Hematopoietic multipotent progenitor cell treated with erythropoietin and hydrocortisone succinate and interleukin-3 and kit ligand, for 8 days (in vitro differentiated cells): ENCODE measurements around the gene WFIKKN1.

ENCODE experiments used
- DNase-seq: peaks from one replicate; pipeline ENCODE4 v3.0.0-alpha.2; 2015

WFIKKN1 gene

GRCh38 chr16:638034-638543, 7.3 kb downstream of the WFIKKN1 start:
- DNase-seq: no peak

GRCh38 chr16:638836-639235, 8.1 kb downstream of the WFIKKN1 start:
- DNase-seq: no peak

GRCh38 chr16:640614-641013, 9.8 kb downstream of the WFIKKN1 start:
- DNase-seq: no peak

- DNase-seq: peak; percentile 85
Observed at GRCh38 chr16:641326-642188, 10.8 kb downstream of the WFIKKN1 start, which contains the start of gene MCRIP2. Gene MCRIP2, plus strand, starts transcription at chr16:641828. Its CDS starts 164 bp downstream, at chr16:641992.

GRCh38 chr16:642189-643049, 11.6 kb downstream of the WFIKKN1 start:
- DNase-seq: peak; percentile 49

- no peak for DNase-seq
Observed at GRCh38 chr16:643050-643368, 12.2 kb downstream of the WFIKKN1 start.

GRCh38 chr16:644556-644955, 13.8 kb downstream of the WFIKKN1 start:
- DNase-seq: no peak

- DNase-seq: no peak
Observed at GRCh38 chr16:645852-646678, 15.3 kb downstream of the WFIKKN1 start.

GRCh38 chr16:646679-647172, 15.9 kb downstream of the WFIKKN1 start:
- DNase-seq: no peak

GRCh38 chr16:647173-647902, 16.6 kb downstream of the WFIKKN1 start:
- no peak for DNase-seq

GRCh38 chr16:648071-648780, 17.4 kb downstream of the WFIKKN1 start:
- DNase-seq: peak; percentile 68

- DNase-seq: peak; percentile 95
Observed at GRCh38 chr16:648781-649589, 18.2 kb downstream of the WFIKKN1 start, which contains the start of gene WDR90. Gene WDR90, plus strand, starts transcription at chr16:649365. Its CDS starts 52 bp downstream, at chr16:649417.

- peak; percentile 48 for DNase-seq
Observed at GRCh38 chr16:649631-650030, 18.8 kb downstream of the WFIKKN1 start.

GRCh38 chr16:651844-652243, 21.1 kb downstream of the WFIKKN1 start:
- DNase-seq: no peak

GRCh38 chr16:652454-653305, 21.9 kb downstream of the WFIKKN1 start:
- DNase-seq: no peak

GRCh38 chr16:654034-654433, 23.2 kb downstream of the WFIKKN1 start:
- DNase-seq: no peak

- no peak for DNase-seq
Observed at GRCh38 chr16:657487-657886, 26.7 kb downstream of the WFIKKN1 start.

GRCh38 chr16:658679-659571, 28.1 kb downstream of the WFIKKN1 start:
- no peak for DNase-seq
